ENCODE measurements around the gene VWA5B1.

The VWA5B1 gene

DNA sequence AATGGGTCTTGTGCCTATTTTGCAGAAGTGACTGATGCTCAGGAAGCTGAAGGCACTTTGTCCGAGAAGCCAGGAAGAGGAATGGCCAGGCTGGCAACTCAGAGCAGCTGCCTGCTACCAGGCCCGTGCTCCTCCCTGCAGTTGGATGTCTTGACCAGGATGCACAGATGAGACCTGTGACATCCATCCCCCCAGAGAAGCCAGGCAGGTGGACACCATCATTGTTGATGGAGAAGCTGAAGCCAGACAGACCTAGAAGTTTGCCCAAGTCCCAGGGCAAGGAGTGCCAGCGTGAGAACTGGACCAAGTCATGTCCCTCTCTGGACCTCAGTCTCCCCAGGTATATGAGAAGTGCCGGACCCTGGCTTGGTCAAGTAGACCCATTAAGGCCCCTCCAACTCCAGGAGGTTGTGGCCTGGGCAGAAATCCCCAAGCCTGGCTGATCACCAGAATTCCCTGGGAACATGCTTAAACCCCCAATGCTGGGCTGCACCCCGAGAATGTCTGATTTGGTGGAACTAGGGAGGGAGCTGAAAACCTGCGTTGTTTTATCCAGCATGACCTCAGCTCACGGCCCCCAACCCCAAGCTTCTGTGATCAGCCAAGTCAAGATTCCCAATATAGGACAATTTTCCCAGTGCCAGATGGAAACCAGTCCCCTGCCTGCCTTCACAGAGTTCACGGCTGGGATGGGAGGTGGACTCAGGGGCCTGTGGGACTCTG, 112.9 kb downstream of the VWA5B1 start:
- Histone ChIP-seq H4K20me1 (peaks cover 0 to 6% (median 0%) of the 10 kb centered on the region in 11 experiments; a peak in 3 of 22 replicates), H3K9me3 (replicated peaks in 1 of 11) (no peaks in the 10 kb centered on the region), H3K9ac (no peak overlapping the region), H3K4me1 (peaks cover 0 to 18% (median 11%) of the 10 kb centered on the region in 10 experiments; a peak in 16 of 20 replicates), H3K36me3 (no peaks in the 10 kb centered on the region), H3K4me2 (no peak overlapping the region), H3K27ac (no peak overlapping the region), H3K4me3 (no peak overlapping the region), H3K27me3 (no peaks in the 10 kb centered on the region; a peak in 1 of 22 replicates)
- TF ChIP-seq Cebpa-rat (IDR thresholded peaks at IDR 0.05), result no peak

- Histone ChIP-seq H3K9me3 (replicated peaks in 1 of 11) (no peaks in the 10 kb centered on the region), H3K4me1 (peaks cover 0 to 18% (median 11%) of the 10 kb centered on the region in 10 experiments; a peak in 16 of 20 replicates), H3K4me2 (0 out of 22 replicates have a peak overlapping the region, but pooled peaks of 1 of the 11 experiments have one; percentile 1), H3K27me3 (no peaks in the 10 kb centered on the region; a peak in 1 of 22 replicates), H3K9ac (no peak overlapping the region), H3K4me3 (no peak overlapping the region), H3K36me3 (no peaks in the 10 kb centered on the region), H3K27ac (no peak overlapping the region), H4K20me1 (peaks cover 0 to 6% (median 0%) of the 10 kb centered on the region in 11 experiments; a peak in 3 of 22 replicates)
- no peak for TF ChIP-seq Cebpa-rat (IDR thresholded peaks at IDR 0.05)
Measured at GRCh38 chr1:20404466-20404865, 113.8 kb downstream of the VWA5B1 start.

All from BLaER1 treated with 17β-estradiol and CSF1 and Interleukin-3, amounts not matched to agents 10 nM and 100 nM (cell line).